HL-60 (cell line): Measurements from ENCODE around the gene SH3BP1.
A peak's percentile ranks its signal among the peaks of the same experiment; 100 is the strongest.

Source experiments
- DNase-seq, 2 experiments: peaks; one replicate each; pipeline ENCODE4 v3.0.0-alpha.2; 2010 to 2020; ENCODE audit warnings: low read depth in 1 of 2, low spot score in 1 of 2
- H3K27ac ChIP-seq: fragments of 250-450 bp; sonication (Bioruptor Pico); replicated peaks from 2 replicates; pipeline ENCODE4 v1.5.1; 2020; ENCODE audit warnings: mild to moderate bottlenecking, moderate library complexity
- H3K27me3 ChIP-seq: fragments of 250-450 bp; sonication (Bioruptor Pico); 2 replicates; pipeline ENCODE4 v1.5.1; 2021; ENCODE audit warnings: mild to moderate bottlenecking, moderate library complexity; ENCODE audit not compliant: insufficient read depth, poor library complexity, severe bottlenecking
- H3K4me3 ChIP-seq: replicated peaks from 2 replicates; pipeline ENCODE4 v1.5.1; 2011; ENCODE audit warnings: mild to moderate bottlenecking, control low read depth, low read length; ENCODE audit not compliant: insufficient read depth
- CTCF ChIP-seq: IDR thresholded peaks from one replicate; pipeline ENCODE4 v1.5.1; 2011; ENCODE audit warnings: low read length, control low read depth, inconsistent platforms; ENCODE audit not compliant: insufficient read depth
- GABPA ChIP-seq: IDR thresholded peaks from 2 replicates; pipeline ENCODE4 v1.6.1; 2012; ENCODE audit warnings: low read depth
- POLR2AphosphoS5 ChIP-seq: IDR thresholded peaks from 2 replicates; pipeline ENCODE4 v1.6.1; 2012; ENCODE audit warnings: low read depth
- REST ChIP-seq: IDR thresholded peaks from 2 replicates; pipeline ENCODE4 v1.6.1; 2012; ENCODE audit warnings: low read depth; ENCODE audit not compliant: insufficient replicate concordance
- SPI1 ChIP-seq: IDR thresholded peaks from 2 replicates; pipeline ENCODE4 v1.6.1; 2012; ENCODE audit warnings: low read depth, mild to moderate bottlenecking, borderline replicate concordance

SH3BP1 gene

GRCh38 chr22:37610480-37611129 lies 28.9 kb upstream of the SH3BP1 start:
- Histone ChIP-seq H3K4me3 (no peak overlapping the region; the same call in 1 of the 2 replicates), H3K27me3 (no peaks in the 10 kb centered on the region), H3K27ac (peak overlapping the region; percentile 93)
- DNase-seq, result peak; percentile 60 to 63
- no peak for TF ChIP-seq GABPA
- TF ChIP-seq CTCF, result no peak
- TF ChIP-seq REST, result no peak
- TF ChIP-seq SPI1, result peak; percentile 75
- TF ChIP-seq POLR2AphosphoS5, result no peak

GRCh38 chr22:37611207-37611606 lies 28.3 kb upstream of the SH3BP1 start:
- Histone ChIP-seq H3K4me3 (no peak overlapping the region), H3K27me3 (no peaks in the 10 kb centered on the region), H3K27ac (no peak overlapping the region)
- no peak for DNase-seq
- TF ChIP-seq SPI1, result no peak
- no peak for TF ChIP-seq POLR2AphosphoS5
- no peak for TF ChIP-seq REST
- no peak for TF ChIP-seq CTCF
- TF ChIP-seq GABPA, result no peak

- H3K27me3 ChIP-seq, result no peaks in the 10 kb centered on the region
- no peak overlapping the region for H3K27ac ChIP-seq
- DNase-seq, result no peak
- H3K4me3 ChIP-seq, result no peak overlapping the region
- TF ChIP-seq GABPA (no peak), POLR2AphosphoS5 (no peak), SPI1 (no peak), REST (no peak), CTCF (no peak)
These were observed 23.0 kb upstream of the SH3BP1 start for GRCh38 chr22:37616201-37617083.
